ENCODE results near the gene SLC26A8.
"Not testable (repeated sequence)": the region's sequence is repeated elsewhere in the genome, so short reads cannot be mapped to it uniquely, and the experiment has no call there.

Gene SLC26A8

GRCh38 chr6:35941170-35941569 lies 83.3 kb downstream of the SLC26A8 start:
- not testable (repeated sequence) for DNase-seq

GRCh38 chr6:35940014-35940413 lies 84.4 kb downstream of the SLC26A8 start:
- not testable (repeated sequence) for DNase-seq

GRCh38 chr6:35939259-35939658 lies 85.2 kb downstream of the SLC26A8 start:
- not testable (repeated sequence) for DNase-seq

GRCh38 chr6:35936681-35937359 lies 87.6 kb downstream of the SLC26A8 start:
- no peak for DNase-seq

GRCh38 chr6:35935469-35935868 lies 89.0 kb downstream of the SLC26A8 start:
- DNase-seq, result no peak

GRCh38 chr6:35933844-35934243 lies 90.6 kb downstream of the SLC26A8 start:
- DNase-seq, result no peak

- not testable (repeated sequence) for DNase-seq
Observed at GRCh38 chr6:35931873-35932272, 92.6 kb downstream of the SLC26A8 start.

- no peak for DNase-seq
Observed at GRCh38 chr6:35931120-35931561, 93.3 kb downstream of the SLC26A8 start.

GRCh38 chr6:35929601-35930000 lies 94.8 kb downstream of the SLC26A8 start:
- no peak for DNase-seq

GRCh38 chr6:35926509-35927215 lies 97.8 kb downstream of the SLC26A8 start:
- no peak for DNase-seq

GRCh38 chr6:35925961-35926360 lies 98.5 kb downstream of the SLC26A8 start:
- no peak for DNase-seq

GRCh38 chr6:35924146-35924545 lies 100.3 kb downstream of the SLC26A8 start:
- DNase-seq, result no peak

- DNase-seq, result no peak
Observed at GRCh38 chr6:35922139-35922554, 102.3 kb downstream of the SLC26A8 start.

GRCh38 chr6:35920793-35921732 lies 103.4 kb downstream of the SLC26A8 start, which contains the start of gene SRPK1:
Gene SRPK1 (minus strand): TSS chr6:35921098. CDS start chr6:35921056, 42 bp downstream.
- peak; percentile 78 for DNase-seq

- DNase-seq, result peak; percentile 35
Observed at GRCh38 chr6:35919827-35920751, 104.4 kb downstream of the SLC26A8 start.

- no peak for DNase-seq
Observed at GRCh38 chr6:35919085-35919826, 105.2 kb downstream of the SLC26A8 start.

- not testable (repeated sequence) for DNase-seq
Observed at GRCh38 chr6:35916893-35917292, 107.5 kb downstream of the SLC26A8 start.

- DNase-seq, result no peak
Observed at GRCh38 chr6:35916056-35916455, 108.4 kb downstream of the SLC26A8 start.

- no peak for DNase-seq
Observed at GRCh38 chr6:35914536-35914935, 109.9 kb downstream of the SLC26A8 start.

GRCh38 chr6:35911871-35912653 lies 112.4 kb downstream of the SLC26A8 start:
- DNase-seq, result no peak
